Erythroblast (primary cell): Measurements from ENCODE around the gene NCEH1.

Source experiments
- DNase-seq, 2 experiments: peaks; one replicate each; lab custom pipeline; 2025; lab: John Stamatoyannopoulos, UW
- GATA1 ChIP-seq: IDR thresholded peaks from 2 replicates; pipeline ENCODE4 v1.6.1; 2011; ENCODE audit warnings: low read depth, mild to moderate bottlenecking, control low read depth, low read length, moderate library complexity
- POLR2A ChIP-seq: IDR thresholded peaks from 2 replicates; pipeline ENCODE4 v1.6.1; 2011; ENCODE audit warnings: mild to moderate bottlenecking, low read length

The NCEH1 gene

DNA sequence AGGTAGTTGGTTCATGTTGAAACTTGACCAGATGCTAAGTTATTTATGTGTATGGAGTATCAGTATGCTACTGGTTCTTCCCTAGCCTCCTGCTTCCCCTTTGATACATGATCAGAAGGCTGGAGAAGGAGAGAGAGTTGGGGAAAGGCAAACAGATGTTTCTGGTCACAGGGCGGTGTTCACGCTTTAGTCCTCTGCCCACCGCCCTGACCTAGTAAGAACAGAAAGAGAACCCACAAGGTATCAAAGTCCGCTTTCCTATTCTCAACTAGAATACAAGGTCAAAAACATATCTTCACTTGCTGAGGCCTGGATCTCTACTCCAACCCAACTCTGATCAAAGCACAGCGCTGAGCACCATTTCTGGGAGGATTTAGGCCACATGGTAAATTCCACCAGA, 55.5 kb downstream of the NCEH1 start:
- DNase-seq, result no peak
- TF ChIP-seq POLR2A, result no peak
- TF ChIP-seq GATA1, result no peak

DNA sequence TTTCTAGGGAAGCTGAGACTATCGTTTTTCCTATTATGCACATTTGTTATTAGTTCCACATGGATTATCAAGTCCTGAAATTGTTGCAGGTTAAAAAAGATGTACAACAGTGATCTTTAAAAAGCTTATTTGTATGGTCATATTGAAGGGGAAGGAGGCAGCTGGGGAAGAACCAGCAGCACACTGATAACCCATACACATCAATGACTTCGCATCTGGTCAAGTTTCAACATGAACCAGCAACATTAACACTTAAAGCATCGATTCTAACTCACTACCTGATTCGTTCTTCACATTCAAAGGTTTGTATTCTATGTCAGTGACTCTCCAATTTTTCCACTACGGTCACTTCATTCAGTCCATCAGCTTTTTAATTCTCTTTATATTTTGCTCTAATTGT, 56.4 kb downstream of the NCEH1 start:
- no peak for TF ChIP-seq POLR2A
- no peak for TF ChIP-seq GATA1
- no peak for DNase-seq

DNA sequence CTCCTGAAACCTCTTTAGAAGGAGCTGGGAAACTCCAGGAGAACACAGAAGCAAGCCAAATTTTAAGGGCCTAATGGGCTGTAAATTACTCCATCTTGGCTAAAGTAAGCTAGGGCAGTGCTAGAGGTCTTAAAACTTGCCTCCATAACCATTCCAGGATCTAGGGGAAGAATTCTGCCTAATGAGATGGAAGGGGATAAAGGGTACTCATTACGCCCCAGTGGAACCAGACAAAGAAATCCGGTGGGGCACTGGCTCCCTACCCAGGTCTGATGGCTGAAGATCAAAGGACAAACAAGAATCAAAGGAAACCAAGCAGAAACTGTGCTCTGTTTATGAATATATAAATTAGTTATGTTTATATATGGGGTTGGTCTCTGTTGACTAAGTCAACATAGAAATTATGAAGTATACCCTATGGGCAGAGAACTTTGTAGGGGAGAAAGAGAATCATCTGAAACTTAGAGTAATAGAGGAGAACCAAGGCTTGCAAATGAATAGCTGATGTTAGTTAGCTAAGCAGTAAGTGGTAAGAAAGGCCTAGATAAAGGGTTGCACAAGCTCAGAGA, 57.8 kb downstream of the NCEH1 start:
- DNase-seq, result no peak
- TF ChIP-seq GATA1 (no peak), POLR2A (no peak)

DNA sequence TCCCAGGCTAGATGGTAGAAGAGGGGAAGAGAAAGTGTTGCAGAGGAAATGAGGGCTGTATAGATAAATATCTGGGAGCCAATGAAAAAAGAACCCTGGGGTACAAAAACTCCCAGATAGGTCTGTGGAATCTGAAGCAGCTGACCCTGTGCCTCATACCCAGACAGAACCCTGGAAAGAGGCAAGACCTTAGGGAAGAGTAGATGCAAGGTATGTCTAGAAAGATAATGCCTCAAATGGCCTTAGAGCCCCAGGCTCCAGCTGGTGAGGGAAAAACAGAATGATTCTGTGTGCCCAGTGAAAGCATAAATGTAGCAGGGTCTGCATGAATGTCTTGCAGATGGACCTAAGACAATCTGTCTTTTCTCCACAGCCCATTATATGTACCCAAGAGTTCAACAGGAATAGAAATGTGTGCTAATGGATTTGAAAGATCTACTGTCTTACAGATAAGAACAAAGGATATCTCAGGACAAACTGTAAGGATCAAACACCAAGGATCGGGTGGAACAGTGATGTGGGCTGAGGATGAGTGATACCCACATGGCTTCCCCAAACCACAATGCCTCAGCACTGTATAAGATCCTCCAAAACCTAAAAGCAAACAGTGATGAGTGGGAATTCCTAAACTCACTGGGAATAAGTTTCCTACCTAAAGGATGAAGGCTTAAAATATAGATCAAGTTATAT, 58.8 kb downstream of the NCEH1 start:
- TF ChIP-seq GATA1 (no peak), POLR2A (no peak)
- DNase-seq, result no peak

DNA sequence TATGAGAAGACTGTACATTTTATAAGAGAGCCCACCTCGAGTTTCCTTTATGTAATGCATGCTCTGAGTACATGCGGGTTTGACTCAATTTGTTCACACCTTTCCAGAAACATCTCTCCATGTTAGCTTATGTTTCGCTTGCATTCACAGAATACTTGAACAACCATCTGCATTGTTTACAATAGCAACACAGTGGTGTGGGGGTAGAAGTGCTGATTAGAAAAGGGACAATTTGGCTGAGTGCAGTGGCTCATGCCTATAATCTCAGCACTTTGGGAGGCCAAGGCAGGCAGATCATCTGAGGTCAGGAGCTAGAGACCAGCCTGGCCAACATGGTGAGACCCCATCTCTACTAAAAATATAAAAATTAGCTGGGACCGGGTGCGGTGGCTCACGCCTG, 60.9 kb downstream of the NCEH1 start:
- TF ChIP-seq GATA1 (no peak), POLR2A (no peak)
- DNase-seq, result no peak

DNA sequence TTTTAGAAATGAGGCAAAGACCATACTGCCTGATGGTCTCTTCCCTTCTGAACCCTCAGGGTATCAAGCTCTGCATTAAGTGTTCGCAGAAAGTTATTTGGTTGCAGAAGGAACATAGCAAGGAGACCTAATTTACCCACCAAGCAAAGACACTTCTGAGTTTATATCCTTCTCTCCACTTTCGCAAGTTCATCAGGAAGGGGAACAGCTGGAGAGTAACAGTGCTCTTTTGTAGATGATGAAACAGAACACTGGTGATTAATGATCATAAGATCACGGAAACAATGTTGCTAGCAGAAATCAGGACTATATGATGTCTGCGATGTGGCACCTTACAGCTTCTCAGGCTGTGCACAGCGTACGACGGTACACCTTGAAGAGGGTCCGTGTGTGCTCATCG, 62.1 kb downstream of the NCEH1 start:
- no peak for DNase-seq
- TF ChIP-seq POLR2A (no peak), GATA1 (no peak)

DNA sequence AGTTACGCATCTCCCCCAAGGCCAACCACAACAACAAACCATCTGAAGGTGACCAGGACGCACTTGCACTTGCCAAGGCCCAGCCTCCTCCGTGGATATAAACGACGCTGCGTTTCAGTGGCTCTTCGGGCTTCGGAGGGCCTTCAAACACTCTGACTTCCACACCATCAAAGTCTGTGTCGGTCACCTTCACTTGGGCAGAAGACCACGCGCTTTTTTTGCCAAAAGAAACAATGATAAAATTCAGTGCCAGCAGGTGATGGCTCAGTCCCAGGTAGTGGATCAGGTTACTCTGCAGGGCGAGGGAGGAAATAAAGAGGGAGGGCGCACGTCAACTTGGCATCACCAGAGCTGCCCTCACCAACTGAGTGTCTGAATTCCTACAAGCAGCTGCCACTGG, 63.0 kb downstream of the NCEH1 start:
- DNase-seq, result no peak
- TF ChIP-seq POLR2A (no peak), GATA1 (no peak)

DNA sequence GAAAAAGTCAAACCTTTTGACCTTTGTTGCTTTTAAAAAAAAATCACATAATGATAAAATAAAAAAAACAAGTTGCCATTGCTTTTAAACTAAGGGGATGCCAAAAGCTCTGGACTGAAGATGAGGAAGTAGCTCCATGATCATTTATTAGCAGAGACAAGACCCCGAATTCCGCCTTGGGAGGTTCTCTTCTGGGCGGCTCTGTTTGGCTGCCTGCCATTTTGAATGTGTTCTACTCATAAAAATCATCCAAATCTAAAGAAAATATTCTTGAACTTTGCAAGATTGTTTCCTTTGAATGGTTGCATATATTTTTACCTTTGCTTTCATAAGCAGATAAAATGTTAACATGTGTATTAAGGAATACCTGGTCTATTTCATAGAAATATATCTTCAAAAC, 63.8 kb downstream of the NCEH1 start:
- no peak for DNase-seq
- TF ChIP-seq POLR2A, result no peak
- TF ChIP-seq GATA1, result no peak

DNA sequence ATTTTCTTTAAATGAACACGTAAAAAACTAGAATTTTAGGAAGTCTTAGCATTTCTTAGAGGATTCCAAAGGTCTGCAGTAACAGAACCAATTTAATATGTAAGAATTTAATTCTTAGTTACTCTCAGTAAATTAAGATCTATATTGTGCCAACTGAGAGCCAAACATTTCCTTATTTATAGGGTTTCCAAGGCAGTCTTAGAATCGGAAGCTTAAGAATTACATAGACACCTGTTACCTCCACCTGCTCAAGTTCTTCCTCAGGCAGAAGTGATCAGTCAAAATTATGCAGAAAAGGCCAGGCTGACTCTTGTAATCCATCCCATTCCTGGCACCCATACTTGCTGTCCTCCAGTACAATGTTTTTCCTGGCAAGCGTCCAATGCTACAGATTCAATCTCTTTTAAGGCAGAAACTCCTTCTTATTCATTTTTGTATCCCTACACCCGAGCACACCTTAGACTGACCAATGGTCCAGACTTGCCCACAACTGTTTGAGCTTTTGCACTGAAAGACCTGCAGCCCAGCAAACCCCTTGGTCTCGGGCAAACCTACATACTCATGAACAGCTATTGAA, 64.3 kb downstream of the NCEH1 start:
- TF ChIP-seq POLR2A (no peak), GATA1 (no peak)
- peak; percentile 26 to 47 for DNase-seq

DNA sequence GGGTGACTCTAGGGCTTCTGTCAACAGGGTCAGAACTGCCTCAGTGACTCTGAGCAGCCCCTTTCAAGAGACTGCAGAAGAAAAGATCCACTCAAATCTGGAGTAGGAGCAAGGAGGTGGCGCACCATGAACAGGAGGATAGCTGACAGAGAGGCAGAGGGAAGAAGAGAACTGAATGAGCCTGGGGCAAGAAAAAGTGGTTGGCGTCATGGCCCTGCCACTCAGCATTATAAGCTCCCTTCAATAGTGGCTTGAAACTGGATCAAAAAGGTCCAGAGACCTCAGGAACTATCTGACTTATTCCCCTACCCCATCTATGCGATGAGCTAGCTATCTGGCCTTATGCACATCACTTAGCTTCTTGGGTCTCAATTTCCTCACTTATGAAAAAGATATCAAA, 66.6 kb downstream of the NCEH1 start:
- DNase-seq, result no peak
- TF ChIP-seq POLR2A, result no peak
- no peak for TF ChIP-seq GATA1

DNA sequence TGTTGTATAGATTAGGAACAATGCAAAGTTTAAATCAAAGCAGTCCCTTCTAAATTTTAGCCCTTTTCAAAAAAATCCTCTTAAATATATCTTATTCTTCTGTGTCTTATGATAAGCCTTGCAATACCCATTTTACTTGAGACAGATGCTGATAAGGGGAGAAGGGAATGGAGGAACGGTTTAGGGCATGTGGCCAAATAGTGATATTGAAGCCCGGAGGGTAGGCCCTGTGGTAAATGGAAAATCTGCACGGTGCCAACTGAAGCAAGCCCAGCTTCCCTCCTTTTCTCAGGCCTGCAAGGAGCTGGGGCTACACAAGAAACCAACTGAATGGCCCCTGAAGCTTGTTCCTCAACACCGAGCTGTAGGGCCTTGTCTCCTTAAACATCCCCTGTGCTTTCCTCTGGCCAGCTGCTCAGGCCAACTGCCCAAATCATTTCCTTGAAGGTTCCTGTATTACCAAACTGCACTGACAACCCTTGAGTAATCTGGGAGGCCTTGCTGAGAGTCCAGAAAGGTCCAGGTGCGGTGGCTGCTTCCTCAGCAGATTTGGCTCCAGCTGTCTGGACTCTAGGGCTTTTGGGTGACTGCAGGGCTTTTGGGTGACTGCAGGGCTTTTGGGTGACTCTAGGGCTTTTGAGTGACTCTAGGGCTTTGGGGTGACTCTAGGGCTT, 67.2 kb downstream of the NCEH1 start:
- peak; percentile 17 to 43 for DNase-seq
- TF ChIP-seq GATA1 (no peak), POLR2A (no peak)

DNA sequence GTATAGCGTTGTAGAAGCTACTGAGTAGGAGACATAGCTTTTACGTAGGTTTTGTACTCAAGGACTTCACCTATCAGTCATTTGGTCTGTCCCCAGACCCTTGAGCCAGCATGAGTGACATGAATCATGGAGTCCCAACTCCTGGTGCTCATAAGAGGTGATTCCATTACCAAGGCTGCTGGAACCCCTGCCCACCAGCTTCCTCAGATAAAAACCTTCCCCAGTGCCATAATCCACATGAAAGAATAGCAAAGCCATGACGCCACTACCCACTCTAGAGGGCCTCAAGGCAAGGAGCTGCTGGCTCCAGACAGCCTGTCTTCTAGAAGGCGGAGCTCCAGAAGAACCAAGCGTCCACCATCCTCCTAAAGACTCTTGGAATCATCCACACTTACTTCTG, 69.6 kb downstream of the NCEH1 start:
- DNase-seq, result no peak
- TF ChIP-seq GATA1, result no peak
- TF ChIP-seq POLR2A, result no peak

DNA sequence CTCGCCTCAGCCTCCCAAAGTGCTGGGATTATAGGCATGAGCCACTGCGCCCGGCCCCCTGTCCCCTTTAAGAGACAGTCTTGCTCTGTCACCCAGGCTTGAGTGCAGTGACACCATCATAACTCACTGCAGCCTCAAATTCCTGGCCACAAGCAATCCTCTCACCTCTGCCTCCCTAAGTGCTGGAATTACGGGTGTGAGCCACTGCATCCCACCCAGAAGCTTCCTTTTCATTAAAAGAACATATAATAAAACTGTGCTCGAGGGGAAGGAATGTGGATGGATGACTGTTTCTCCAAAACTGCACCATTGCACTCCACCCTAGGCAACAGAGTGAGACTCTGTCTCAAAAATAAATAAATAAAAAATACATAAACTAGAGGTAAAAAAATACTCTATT, 70.1 kb downstream of the NCEH1 start:
- DNase-seq, result no peak
- TF ChIP-seq POLR2A, result no peak
- no peak for TF ChIP-seq GATA1

DNA sequence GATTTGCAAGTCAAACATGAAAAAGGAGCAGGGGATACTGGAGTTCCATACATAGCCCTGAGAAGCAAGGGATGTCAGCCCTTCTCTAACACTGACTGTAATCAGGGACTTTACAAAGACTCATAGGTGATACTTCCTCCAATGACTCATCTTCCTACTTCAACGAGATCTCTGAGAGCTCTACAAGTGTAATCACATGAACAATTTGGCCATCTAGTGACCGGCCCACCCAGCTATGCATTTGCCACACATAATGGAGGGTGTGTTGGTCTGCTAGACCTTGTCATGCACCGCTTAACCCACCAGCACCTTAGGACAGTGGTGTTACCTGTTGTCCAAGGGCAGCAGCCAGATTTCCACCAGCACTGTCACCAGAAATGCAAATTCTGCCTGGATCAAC, 75.3 kb downstream of the NCEH1 start:
- DNase-seq, result no peak
- TF ChIP-seq GATA1, result no peak
- TF ChIP-seq POLR2A, result no peak
